Activated CD4-positive, CD25-positive, alpha-beta regulatory T cell treated with anti-CD3 and anti-CD28 coated beads, Interleukin-2, amount 50 U/mL, for 24 hours (primary cell): ENCODE measurements around the gene PTPRN2.
"Not testable (repeated sequence)": the region's sequence is repeated elsewhere in the genome, so short reads cannot be mapped to it uniquely, and the experiment has no call there.

ENCODE experiments used
- ATAC-seq, 2 donors: fragments of 150-1000 bp; cut with Tn5 transposase; one replicate each; pipeline ENCODE4 v1.10.0; 2021; ENCODE audit warnings: mild to moderate bottlenecking in 1 of 2, moderate library complexity in 1 of 2

The PTPRN2 gene

GRCh38 chr7:158259671-158260418, 327.8 kb downstream of the PTPRN2 start:
- no peak for ATAC-seq

- ATAC-seq = no peak
Observed at GRCh38 chr7:158259141-158259540, 328.5 kb downstream of the PTPRN2 start.

- no peak for ATAC-seq
Observed at GRCh38 chr7:158258411-158259130, 329.1 kb downstream of the PTPRN2 start.

- ATAC-seq = no peak
Observed at GRCh38 chr7:158257516-158258410, 329.9 kb downstream of the PTPRN2 start.

GRCh38 chr7:158257001-158257400, 330.6 kb downstream of the PTPRN2 start:
- no peak for ATAC-seq

GRCh38 chr7:158256091-158256816, 331.4 kb downstream of the PTPRN2 start:
- no peak for ATAC-seq

- ATAC-seq = no peak
Observed at GRCh38 chr7:158255558-158255957, 332.1 kb downstream of the PTPRN2 start.

GRCh38 chr7:158255156-158255555, 332.5 kb downstream of the PTPRN2 start:
- ATAC-seq = no peak

GRCh38 chr7:158253670-158254045, 334.0 kb downstream of the PTPRN2 start:
- ATAC-seq = not testable (repeated sequence)

GRCh38 chr7:158252837-158253669, 334.6 kb downstream of the PTPRN2 start:
- no peak for ATAC-seq

- ATAC-seq = no peak
Observed at GRCh38 chr7:158252081-158252836, 335.4 kb downstream of the PTPRN2 start.

- ATAC-seq = no peak
Observed at GRCh38 chr7:158251061-158251965, 336.3 kb downstream of the PTPRN2 start.

GRCh38 chr7:158249692-158250091, 337.9 kb downstream of the PTPRN2 start:
- ATAC-seq = no peak

GRCh38 chr7:158248816-158249215, 338.8 kb downstream of the PTPRN2 start:
- ATAC-seq = no peak

- no peak for ATAC-seq
Observed at GRCh38 chr7:158247758-158248487, 339.7 kb downstream of the PTPRN2 start.

GRCh38 chr7:158246960-158247673, 340.5 kb downstream of the PTPRN2 start:
- ATAC-seq = no peak

- no peak for ATAC-seq
Observed at GRCh38 chr7:158246272-158246959, 341.2 kb downstream of the PTPRN2 start.

- no peak for ATAC-seq
Observed at GRCh38 chr7:158245724-158246041, 341.9 kb downstream of the PTPRN2 start.
